Mesothelial cell of epicardium (in vitro differentiated cells): ENCODE results near the gene CORO1A. TPM values are rescaled to one million over a fixed set of nuclear protein-coding genes. Genes with fewer than 3 reads are reported as not detected.
A peak's percentile ranks its signal among the peaks of the same experiment; 100 is the strongest.
"Not testable (repeated sequence)": the region's sequence is repeated elsewhere in the genome, so short reads cannot be mapped to it uniquely, and the experiment has no call there.

Source experiments
- DNase-seq, 2 experiments: peaks; one replicate each; pipeline ENCODE4 v3.0.0; 2021; ENCODE audit warnings: low spot score in 2 of 2; ENCODE audit not compliant: unreplicated experiment in 2 of 2
- H3K27ac Mint-ChIP-seq: 2 replicates; pipeline ENCODE4 v1.8.0; 2021; ENCODE audit warnings: mixed read lengths
- H3K27me3 Mint-ChIP-seq: 2 replicates; pipeline ENCODE4 v1.8.0; 2021; ENCODE audit warnings: low read depth, mixed read lengths
- H3K36me3 Mint-ChIP-seq: 2 replicates; pipeline ENCODE4 v1.8.0; 2021; ENCODE audit warnings: mixed read lengths
- H3K4me1 Mint-ChIP-seq: 2 replicates; pipeline ENCODE4 v1.8.0; 2021; ENCODE audit warnings: mixed read lengths
- H3K4me3 Mint-ChIP-seq: 2 replicates; pipeline ENCODE4 v1.8.0; 2021; ENCODE audit warnings: mild to moderate bottlenecking, moderate library complexity, mixed read lengths
- H3K9me3 Mint-ChIP-seq: 2 replicates; pipeline ENCODE4 v1.8.0; 2021; ENCODE audit warnings: mixed read lengths
- total RNA-seq: library from RNA; stranded (reverse); gene quantifications from 3 replicates; pipeline ENCODE4 v1.2.1, GENCODE V29; 2021
- TF ChIP-seq, protein P1 (sequence below): fragments of 200-600 bp; sonication (generic); IDR thresholded peaks from one replicate; pipeline ENCODE4 v1.5.0; 2021; ENCODE audit warnings: antibody characterized with exemption; ENCODE audit not compliant: unreplicated experiment

CORO1A gene
- total RNA-seq, 1 donor from 2014 or later, result 7.0 TPM

DNA sequence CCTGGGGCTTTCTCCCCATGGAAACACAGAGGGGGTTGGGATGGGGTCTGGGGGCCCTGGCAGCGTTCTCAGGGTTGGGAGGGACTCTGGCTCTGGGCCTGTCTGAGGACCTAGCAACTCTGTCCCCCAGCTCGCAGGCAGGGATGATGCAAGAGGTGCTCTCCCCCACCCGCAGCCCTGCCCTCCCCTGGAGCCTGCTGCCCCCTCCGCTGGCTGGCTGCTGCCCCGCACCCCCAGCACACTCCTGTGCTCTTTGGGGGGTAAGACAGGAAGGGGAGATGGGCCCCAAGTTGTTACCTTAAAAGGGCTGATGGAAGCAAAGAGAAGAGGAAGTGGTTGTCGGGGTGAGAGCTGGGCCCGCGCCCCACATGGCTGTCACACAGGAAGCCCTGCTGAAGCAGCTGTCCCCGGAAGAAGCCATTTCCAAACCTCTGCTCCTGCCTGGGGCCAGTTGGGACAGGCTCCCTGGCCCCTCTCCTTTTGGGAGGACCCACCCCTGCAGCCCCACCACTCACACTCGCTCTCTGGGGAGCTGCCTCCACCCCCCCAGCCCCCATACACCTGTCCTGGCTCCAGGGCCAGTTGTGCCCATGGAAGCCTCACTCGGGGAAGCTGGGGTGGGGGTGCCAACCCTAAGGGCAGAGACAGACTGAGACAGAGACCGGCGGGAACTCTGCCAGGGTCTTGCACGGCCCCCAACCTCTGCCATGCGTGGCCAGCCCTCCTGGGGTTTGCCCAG lies 2.5 kb downstream of the CORO1A start:
- Mint-ChIP-seq H3K9me3 (no peaks in the 10 kb centered on the region), H3K4me1 (peaks cover 14% of the 10 kb centered on the region), H3K36me3 (no peaks in the 10 kb centered on the region), H3K27me3 (peaks cover 5% of the 10 kb centered on the region), H3K27ac (no peak overlapping the region), H3K4me3 (no peak overlapping the region)
- TF ChIP-seq, protein P1, sequence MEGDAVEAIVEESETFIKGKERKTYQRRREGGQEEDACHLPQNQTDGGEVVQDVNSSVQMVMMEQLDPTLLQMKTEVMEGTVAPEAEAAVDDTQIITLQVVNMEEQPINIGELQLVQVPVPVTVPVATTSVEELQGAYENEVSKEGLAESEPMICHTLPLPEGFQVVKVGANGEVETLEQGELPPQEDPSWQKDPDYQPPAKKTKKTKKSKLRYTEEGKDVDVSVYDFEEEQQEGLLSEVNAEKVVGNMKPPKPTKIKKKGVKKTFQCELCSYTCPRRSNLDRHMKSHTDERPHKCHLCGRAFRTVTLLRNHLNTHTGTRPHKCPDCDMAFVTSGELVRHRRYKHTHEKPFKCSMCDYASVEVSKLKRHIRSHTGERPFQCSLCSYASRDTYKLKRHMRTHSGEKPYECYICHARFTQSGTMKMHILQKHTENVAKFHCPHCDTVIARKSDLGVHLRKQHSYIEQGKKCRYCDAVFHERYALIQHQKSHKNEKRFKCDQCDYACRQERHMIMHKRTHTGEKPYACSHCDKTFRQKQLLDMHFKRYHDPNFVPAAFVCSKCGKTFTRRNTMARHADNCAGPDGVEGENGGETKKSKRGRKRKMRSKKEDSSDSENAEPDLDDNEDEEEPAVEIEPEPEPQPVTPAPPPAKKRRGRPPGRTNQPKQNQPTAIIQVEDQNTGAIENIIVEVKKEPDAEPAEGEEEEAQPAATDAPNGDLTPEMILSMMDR, result no peak
- no peak for DNase-seq

GRCh38 chr16:30186444-30186781 lies 3.0 kb downstream of the CORO1A start:
- DNase-seq, result no peak
- Mint-ChIP-seq H3K9me3 (no peaks in the 10 kb centered on the region), H3K4me3 (no peak overlapping the region), H3K27ac (no peak overlapping the region), H3K36me3 (no peaks in the 10 kb centered on the region), H3K27me3 (peaks cover 4% of the 10 kb centered on the region), H3K4me1 (peaks cover 14% of the 10 kb centered on the region)
- TF ChIP-seq, protein P1, result no peak

DNA sequence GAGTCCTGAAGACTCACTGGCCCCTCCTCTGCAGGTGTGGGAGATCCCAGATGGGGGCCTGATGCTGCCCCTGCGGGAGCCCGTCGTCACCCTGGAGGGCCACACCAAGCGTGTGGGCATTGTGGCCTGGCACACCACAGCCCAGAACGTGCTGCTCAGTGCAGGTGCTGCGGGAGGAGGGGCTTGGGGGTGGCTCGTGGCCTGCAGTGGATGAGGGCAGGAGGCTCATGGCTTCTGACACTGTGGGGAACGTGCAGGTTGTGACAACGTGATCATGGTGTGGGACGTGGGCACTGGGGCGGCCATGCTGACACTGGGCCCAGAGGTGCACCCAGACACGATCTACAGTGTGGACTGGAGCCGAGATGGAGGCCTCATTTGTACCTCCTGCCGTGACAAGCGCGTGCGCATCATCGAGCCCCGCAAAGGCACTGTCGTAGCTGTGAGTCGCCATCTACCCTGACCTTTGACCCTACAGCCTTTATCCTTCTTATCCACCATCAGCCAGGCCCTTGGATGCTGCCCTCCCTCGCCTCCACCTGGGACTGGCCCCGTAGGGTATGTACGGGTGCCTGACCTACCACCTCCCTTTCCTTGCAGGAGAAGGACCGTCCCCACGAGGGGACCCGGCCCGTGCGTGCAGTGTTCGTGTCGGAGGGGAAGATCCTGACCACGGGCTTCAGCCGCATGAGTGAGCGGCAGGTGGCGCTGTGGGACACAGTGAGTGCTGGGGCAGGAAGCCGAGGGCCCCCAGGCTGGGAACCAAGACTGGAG lies 3.6 kb downstream of the CORO1A start:
- Mint-ChIP-seq H3K4me3 (no peak overlapping the region), H3K4me1 (peaks cover 14% of the 10 kb centered on the region)
- DNase-seq, result peak; percentile 42 to 71

GRCh38 chr16:30187556-30187865 lies 4.1 kb downstream of the CORO1A start:
- Mint-ChIP-seq H3K4me3 (no peak overlapping the region), H3K27ac (no peak overlapping the region), H3K4me1 (peaks cover 14% of the 10 kb centered on the region), H3K27me3 (peaks cover 3% of the 10 kb centered on the region), H3K36me3 (no peaks in the 10 kb centered on the region), H3K9me3 (no peaks in the 10 kb centered on the region)
- no peak for DNase-seq
- TF ChIP-seq, protein P1, result peak; percentile 1

More for the DNA sequence above, 3.6 kb downstream of the CORO1A start:
- Mint-ChIP-seq H3K36me3 (no peaks in the 10 kb centered on the region), H3K27ac (no peak overlapping the region), H3K27me3 (peaks cover 4% of the 10 kb centered on the region), H3K9me3 (no peaks in the 10 kb centered on the region)
- TF ChIP-seq, protein P1, result peak; percentile 52

- Mint-ChIP-seq H3K4me3 (no peak overlapping the region), H3K27ac (no peak overlapping the region), H3K9me3 (no peaks in the 10 kb centered on the region), H3K36me3 (no peaks in the 10 kb centered on the region), H3K27me3 (peaks cover 3% of the 10 kb centered on the region), H3K4me1 (peaks cover 14% of the 10 kb centered on the region)
- DNase-seq, result no peak
- TF ChIP-seq, protein P1, result no peak
These were observed 4.7 kb downstream of the CORO1A start for GRCh38 chr16:30187971-30188561.

DNA sequence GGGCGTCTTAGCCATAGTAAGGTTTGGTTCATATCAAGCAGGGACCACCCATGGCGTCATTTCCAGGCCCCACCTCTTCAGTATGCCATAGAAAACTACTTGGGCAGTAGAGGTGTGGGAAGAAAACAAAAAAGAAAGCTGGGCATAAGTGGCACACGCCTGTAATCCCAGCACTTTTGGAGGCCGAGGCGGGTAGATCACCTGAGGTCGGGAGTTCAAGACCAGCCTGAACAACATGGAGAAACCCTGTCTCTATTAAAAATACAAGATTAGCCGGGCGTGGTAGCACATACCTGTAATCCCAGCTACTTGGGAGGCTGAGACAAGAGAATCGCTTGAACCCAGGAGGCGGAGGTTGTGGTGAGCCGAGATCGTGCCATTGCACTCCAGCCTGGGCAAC lies 7.8 kb downstream of the CORO1A start:
- not testable (repeated sequence) for H3K4me3 Mint-ChIP-seq, H3K27me3 Mint-ChIP-seq, H3K9me3 Mint-ChIP-seq, DNase-seq, H3K27ac Mint-ChIP-seq, H3K36me3 Mint-ChIP-seq, H3K4me1 Mint-ChIP-seq

DNA sequence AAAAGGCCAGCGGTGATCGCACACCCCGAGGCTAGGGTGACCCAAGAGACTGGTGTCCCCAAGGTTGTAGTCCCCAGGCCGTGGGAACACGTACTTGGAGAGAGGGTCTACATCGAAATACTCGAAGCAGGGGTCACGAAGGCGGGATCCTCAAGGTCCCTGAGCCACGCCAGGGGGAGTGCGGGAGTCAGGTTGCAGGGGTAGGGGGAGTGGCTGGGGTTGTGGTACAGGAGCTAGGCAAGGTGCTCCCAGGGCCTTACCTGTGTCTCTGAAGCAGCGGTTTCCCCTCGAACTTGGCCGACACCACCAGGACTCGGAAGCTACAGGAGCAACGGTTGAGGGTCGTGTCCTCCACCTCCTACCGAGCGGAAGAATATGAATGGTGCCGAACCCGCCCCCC lies 9.7 kb downstream of the CORO1A start:
- H3K27me3 Mint-ChIP-seq, H3K27ac Mint-ChIP-seq, H3K4me3 Mint-ChIP-seq, H3K4me1 Mint-ChIP-seq, H3K9me3 Mint-ChIP-seq, DNase-seq, H3K36me3 Mint-ChIP-seq: not testable (repeated sequence)

GRCh38 chr16:30193615-30194014 lies 10.2 kb downstream of the CORO1A start, which contains the start of the genes BOLA2B and SLX1A:
BOLA2B (minus strand) TSS chr16:30193666; CDS start chr16:30193595, 71 bp downstream.
SLX1A (plus strand) TSS chr16:30193875; CDS start chr16:30194085, 210 bp downstream.
- not testable (repeated sequence) for H3K4me1 Mint-ChIP-seq, H3K4me3 Mint-ChIP-seq, H3K9me3 Mint-ChIP-seq, H3K27ac Mint-ChIP-seq, DNase-seq, H3K27me3 Mint-ChIP-seq, H3K36me3 Mint-ChIP-seq
